GM21717 (cell line): ENCODE measurements around the gene ODAD4.

ENCODE experiments used
- ATAC-seq: cut with Tn5 transposase; IDR thresholded peaks from one replicate; pipeline ENCODE4 v1.9.1; 2021; ENCODE audit warnings: mild to moderate bottlenecking, moderate library complexity; ENCODE audit not compliant: unreplicated experiment

Gene ODAD4

GRCh38 chr17:41970901-41971331 lies 40.5 kb downstream of the ODAD4 start:
- no peak for ATAC-seq

- no peak for ATAC-seq
These were observed 41.5 kb downstream of the ODAD4 start for GRCh38 chr17:41971721-41972523.

GRCh38 chr17:41972571-41973407 lies 42.4 kb downstream of the ODAD4 start:
- ATAC-seq = no peak

- no peak for ATAC-seq
These were observed 43.0 kb downstream of the ODAD4 start for GRCh38 chr17:41973408-41973811.

GRCh38 chr17:41974031-41974430 lies 43.6 kb downstream of the ODAD4 start:
- no peak for ATAC-seq

- no peak for ATAC-seq
These were observed 44.2 kb downstream of the ODAD4 start for GRCh38 chr17:41974658-41975057.

GRCh38 chr17:41975099-41976083 lies 45.0 kb downstream of the ODAD4 start:
- no peak for ATAC-seq

- ATAC-seq = no peak
These were observed 45.8 kb downstream of the ODAD4 start for GRCh38 chr17:41976142-41976768.

GRCh38 chr17:41977991-41978390 lies 47.6 kb downstream of the ODAD4 start:
- ATAC-seq = no peak

GRCh38 chr17:41982026-41982760 lies 51.8 kb downstream of the ODAD4 start:
- ATAC-seq = no peak

GRCh38 chr17:41984454-41984853 lies 54.0 kb downstream of the ODAD4 start:
- no peak for ATAC-seq

- ATAC-seq = no peak
These were observed 55.5 kb downstream of the ODAD4 start for GRCh38 chr17:41985919-41986318.

- ATAC-seq = no peak
These were observed 56.2 kb downstream of the ODAD4 start for GRCh38 chr17:41986634-41987033.

- ATAC-seq = no peak
These were observed 57.2 kb downstream of the ODAD4 start for GRCh38 chr17:41987642-41988041.

- no peak for ATAC-seq
These were observed 58.0 kb downstream of the ODAD4 start for GRCh38 chr17:41988418-41988817.

- ATAC-seq = no peak
These were observed 59.4 kb downstream of the ODAD4 start for GRCh38 chr17:41989702-41990419.

GRCh38 chr17:41992576-41992975 lies 62.2 kb downstream of the ODAD4 start:
- ATAC-seq = no peak

- no peak for ATAC-seq
These were observed 66.4 kb downstream of the ODAD4 start for GRCh38 chr17:41996855-41997164.

- no peak for ATAC-seq
These were observed 68.1 kb downstream of the ODAD4 start for GRCh38 chr17:41998497-41998896.
